Lung (tissue), 12 donors: ENCODE data around the gene FLNC. TPM values are rescaled to one million over a fixed set of nuclear protein-coding genes. Genes with fewer than 3 reads are reported as not detected.

ENCODE experiments used
- ATAC-seq: fragments of 200-7000 bp; cut with Tn5 transposase; one replicate; pipeline ENCODE4 v1.9.1; 2020; ENCODE audit warnings: moderate number of reproducible peaks; ENCODE audit not compliant: insufficient read depth, low FRiP score
- DNase-seq, 3 donors: peaks; one replicate each; pipeline ENCODE4 v3.0.0-alpha.2; 2013 to 2017
- H3K27ac ChIP-seq, 2 donors: one replicate each; pipeline ENCODE4 v1.5.1; 2013; ENCODE audit warnings: mild to moderate bottlenecking in 2 of 2, moderate library complexity in 2 of 2, control low read depth in 1 of 2, inconsistent platforms in 1 of 2, low read depth in 1 of 2, low read length in 1 of 2
- H3K27me3 ChIP-seq, 3 donors: one replicate each; pipeline ENCODE4 v1.5.1; 2013; ENCODE audit warnings: low read length in 2 of 3; ENCODE audit not compliant: control insufficient read depth in 3 of 3, insufficient read depth in 3 of 3
- H3K36me3 ChIP-seq, 4 donors: one replicate each; pipeline ENCODE4 v1.5.1; 2013; ENCODE audit warnings: low read length in 4 of 4, mild to moderate bottlenecking in 1 of 4, moderate library complexity in 1 of 4; ENCODE audit not compliant: control insufficient read depth in 4 of 4, insufficient read depth in 4 of 4
- H3K4me1 ChIP-seq, 5 donors: one replicate each; pipeline ENCODE4 v1.5.1; 2013; ENCODE audit warnings: low read length in 5 of 5, mild to moderate bottlenecking in 2 of 5, moderate library complexity in 1 of 5; ENCODE audit not compliant: control insufficient read depth in 5 of 5, insufficient read depth in 5 of 5
- H3K4me3 ChIP-seq: one replicate; pipeline ENCODE4 v1.5.1; 2013; ENCODE audit warnings: mild to moderate bottlenecking, control low read depth, moderate library complexity
- H3K9ac ChIP-seq, 2 donors: one replicate each; pipeline ENCODE4 v1.5.1; 2013; ENCODE audit warnings: low read length in 2 of 2, control low read depth in 1 of 2; ENCODE audit not compliant: insufficient read depth in 1 of 2
- H3K9me3 ChIP-seq, 4 donors: one replicate each; pipeline ENCODE4 v1.5.1; 2013; ENCODE audit warnings: low read length in 3 of 4, mild to moderate bottlenecking in 1 of 4, moderate library complexity in 1 of 4; ENCODE audit not compliant: control insufficient read depth in 4 of 4, insufficient read depth in 3 of 4
- CTCF ChIP-seq: IDR thresholded peaks from 2 replicates; pipeline ENCODE4 v1.5.1; 2012; ENCODE audit warnings: mild to moderate bottlenecking; ENCODE audit errors: control extremely low read depth, extremely low read depth
- WGBS, 2 donors: extraction: QIAGEN DNeasy Blood & Tissue Kit; methylation state at CpG; one replicate each; pipeline ENCODE4 v1.1.7; 2013; 5-methylcytosine and 5-hydroxymethylcytosine counted together
- polyA plus RNA-seq, 2 donors: library from polyadenylated mRNA; stranded (reverse); fragments of 200-250 nt; gene quantifications; one replicate each; pipeline ENCODE4 v1.2.1, GENCODE V29; 2013
- total RNA-seq, 2 donors: library from RNA; depleted of rRNA in 1 of 2; stranded (reverse); fragments of >200 nt in 1 of 2; gene quantifications; one replicate each; pipeline ENCODE4 v1.2.1, GENCODE V29; 2014 to 2021
- donor health status: control.
- donor health status: control.
- donor health status: Bipolar disorder and iron deficiency.
- donor health status: healthy.
- donor health status: DM: yes; HTN: yes; CAD: no.

The FLNC gene
- total and polyA plus RNA-seq, 4 donors, result 2.0 to 24.2 (median 7.7) TPM

DNA sequence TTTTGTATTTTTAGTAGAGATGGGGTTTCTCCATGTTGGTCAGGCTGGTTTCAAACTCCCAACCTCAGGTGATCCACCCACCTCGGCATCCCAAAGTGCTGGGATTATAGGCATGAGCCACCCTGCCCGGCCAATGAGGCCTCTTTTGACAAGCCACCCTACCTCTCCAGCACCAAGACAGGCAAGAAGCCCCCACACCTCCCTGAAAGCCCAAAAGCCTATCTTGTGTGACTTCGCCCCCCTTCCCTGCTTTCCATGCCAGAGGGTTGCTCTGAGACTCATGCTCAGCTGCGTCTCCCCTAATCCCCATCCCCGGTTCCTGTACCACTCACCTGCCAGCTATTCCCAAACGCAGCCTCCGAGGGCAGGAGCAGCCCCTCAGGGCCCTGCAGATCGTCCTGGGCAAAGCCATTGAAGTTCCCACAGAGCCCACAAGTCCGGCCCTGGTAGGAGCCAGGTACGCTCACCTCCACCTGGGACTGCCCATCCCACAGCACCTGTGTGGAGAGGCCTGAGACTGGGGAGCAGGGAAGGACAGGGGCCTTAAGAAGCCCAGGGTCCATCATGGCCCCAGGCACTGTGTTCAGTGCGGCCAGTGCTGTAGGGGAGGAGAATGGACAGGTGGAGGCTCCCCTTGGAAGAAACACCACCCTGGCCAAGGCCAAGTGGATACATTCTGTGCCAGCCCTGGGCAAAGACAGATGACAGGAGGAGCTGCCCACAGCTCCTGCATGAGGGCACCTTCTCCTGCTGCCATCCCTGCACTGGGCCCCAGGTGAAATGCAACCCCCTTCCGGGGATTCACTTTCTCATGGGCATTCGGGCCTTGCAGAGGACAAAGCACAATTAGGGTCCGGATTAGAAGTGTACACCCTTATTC is 48.3 kb downstream of the FLNC start:
- H3K27ac ChIP-seq, result no peak overlapping the region
- no peak for TF ChIP-seq CTCF
- no peak for DNase-seq
- H3K36me3 ChIP-seq, result no peaks in the 10 kb centered on the region
- 89 to 92% methylated on average over 14 of the region's 14 CpGs for WGBS, 2 donors
- ATAC-seq, result no peak
- H3K9me3 ChIP-seq, result no peaks in the 10 kb centered on the region
- H3K4me3 ChIP-seq, result no peak overlapping the region
- no peaks in the 10 kb centered on the region for H3K4me1 ChIP-seq
- no peak overlapping the region for H3K9ac ChIP-seq
- H3K27me3 ChIP-seq, result no peaks in the 10 kb centered on the region

DNA sequence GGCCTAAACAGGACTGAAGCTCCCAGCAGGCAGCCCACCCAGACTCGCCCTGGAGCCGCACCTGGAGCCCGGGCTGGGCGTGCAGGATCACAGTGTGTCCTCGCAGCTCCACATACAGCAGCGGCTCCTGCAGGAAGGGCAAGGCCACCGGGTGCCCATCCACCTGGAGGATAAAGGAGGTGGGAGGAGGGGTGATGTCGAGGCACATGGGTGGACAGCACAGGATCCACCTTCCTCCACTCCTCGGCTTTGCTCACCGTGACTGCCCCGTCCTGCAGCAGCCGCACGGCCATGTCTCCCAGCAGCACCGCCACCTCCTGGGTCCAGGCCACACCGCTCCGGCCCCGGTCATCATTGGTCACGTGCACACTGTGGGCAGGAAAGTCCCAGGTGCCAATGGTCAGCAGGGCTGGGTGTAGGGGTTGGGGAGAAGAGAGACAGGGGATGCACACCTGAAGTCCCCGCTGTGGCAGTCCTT is 49.3 kb downstream of the FLNC start:
- no peak for TF ChIP-seq CTCF
- ATAC-seq (no peak), DNase-seq (no peak)
- no peak overlapping the region for H3K27ac ChIP-seq
- WGBS, 2 donors, result 84 to 92% methylated on average over 19 of the region's 19 CpGs
- no peak overlapping the region for H3K9ac ChIP-seq
- H3K4me3 ChIP-seq, result no peak overlapping the region
- H3K4me1 ChIP-seq, result no peaks in the 10 kb centered on the region
- H3K9me3 ChIP-seq, result no peaks in the 10 kb centered on the region
- no peaks in the 10 kb centered on the region for H3K27me3 ChIP-seq
- no peaks in the 10 kb centered on the region for H3K36me3 ChIP-seq

DNA sequence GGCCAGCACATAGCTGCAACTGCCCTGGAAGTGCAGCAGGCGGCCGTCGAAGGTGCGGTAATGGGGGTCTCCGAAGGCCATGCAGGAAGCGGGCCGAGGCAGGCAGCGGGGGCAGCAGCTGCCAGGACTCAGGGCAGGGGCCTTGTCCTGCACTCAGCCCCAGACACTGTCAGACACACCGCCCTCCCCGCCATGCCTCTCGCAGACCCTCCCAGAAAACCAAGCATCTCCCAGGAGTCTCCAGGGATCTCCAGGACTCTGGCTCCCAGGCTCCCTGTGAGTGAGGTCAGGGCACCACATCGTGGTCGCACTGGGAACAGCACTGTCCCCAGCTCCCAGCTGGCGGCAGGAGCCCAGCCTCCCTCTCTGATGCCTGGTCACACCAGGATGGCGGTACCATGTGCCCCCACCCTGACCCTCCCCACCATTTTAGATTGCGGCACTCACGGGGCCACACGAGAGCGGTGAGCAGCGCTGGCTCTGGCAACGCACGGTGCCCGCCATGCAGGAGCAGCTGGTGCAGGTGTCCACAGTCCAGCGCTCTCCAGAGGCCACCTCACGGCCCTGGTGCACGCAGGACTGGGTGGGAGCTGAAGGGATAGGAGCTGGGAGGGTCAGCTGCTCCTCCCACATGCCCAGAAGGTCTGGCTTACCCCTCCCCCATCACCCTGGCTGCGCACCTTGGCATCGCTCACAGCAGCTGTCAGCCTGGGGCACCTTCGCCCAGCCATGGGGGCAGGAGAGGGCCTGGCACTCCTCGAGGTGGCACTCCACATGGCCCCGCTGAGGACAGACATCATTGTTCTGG is 49.9 kb downstream of the FLNC start:
- H3K36me3 ChIP-seq, result no peaks in the 10 kb centered on the region
- no peaks in the 10 kb centered on the region for H3K4me1 ChIP-seq
- no peaks in the 10 kb centered on the region for H3K9me3 ChIP-seq
- no peak overlapping the region for H3K9ac ChIP-seq
- H3K27me3 ChIP-seq, result no peaks in the 10 kb centered on the region
- peak; percentile 67 to 71 (median 70) for DNase-seq
- WGBS, 2 donors, result 49 to 53% methylated on average over 30 to 31 of the region's 31 CpGs
- TF ChIP-seq CTCF, result peak; percentile 58
- ATAC-seq, result peak; percentile 60
- H3K4me3 ChIP-seq, result no peak overlapping the region
- H3K27ac ChIP-seq, result no peak overlapping the region
